PC-9 (cell line): ENCODE results near the gene LAMA2.

Experiments used
- EZH2 ChIP-seq: fragments of 200-600 bp; sonication (generic); IDR thresholded peaks from 2 replicates; pipeline ENCODE4 v1.8.0; 2017; ENCODE audit warnings: antibody characterized with exemption, low read depth
- TF ChIP-seq, protein P1 (sequence below): fragments of 200-600 bp; sonication (generic); conservative IDR thresholded peaks from 2 replicates; pipeline ENCODE4 v1.6.1; 2017; ENCODE audit warnings: mixed run types, antibody characterized with exemption, mild to moderate bottlenecking, moderate library complexity

DNA sequence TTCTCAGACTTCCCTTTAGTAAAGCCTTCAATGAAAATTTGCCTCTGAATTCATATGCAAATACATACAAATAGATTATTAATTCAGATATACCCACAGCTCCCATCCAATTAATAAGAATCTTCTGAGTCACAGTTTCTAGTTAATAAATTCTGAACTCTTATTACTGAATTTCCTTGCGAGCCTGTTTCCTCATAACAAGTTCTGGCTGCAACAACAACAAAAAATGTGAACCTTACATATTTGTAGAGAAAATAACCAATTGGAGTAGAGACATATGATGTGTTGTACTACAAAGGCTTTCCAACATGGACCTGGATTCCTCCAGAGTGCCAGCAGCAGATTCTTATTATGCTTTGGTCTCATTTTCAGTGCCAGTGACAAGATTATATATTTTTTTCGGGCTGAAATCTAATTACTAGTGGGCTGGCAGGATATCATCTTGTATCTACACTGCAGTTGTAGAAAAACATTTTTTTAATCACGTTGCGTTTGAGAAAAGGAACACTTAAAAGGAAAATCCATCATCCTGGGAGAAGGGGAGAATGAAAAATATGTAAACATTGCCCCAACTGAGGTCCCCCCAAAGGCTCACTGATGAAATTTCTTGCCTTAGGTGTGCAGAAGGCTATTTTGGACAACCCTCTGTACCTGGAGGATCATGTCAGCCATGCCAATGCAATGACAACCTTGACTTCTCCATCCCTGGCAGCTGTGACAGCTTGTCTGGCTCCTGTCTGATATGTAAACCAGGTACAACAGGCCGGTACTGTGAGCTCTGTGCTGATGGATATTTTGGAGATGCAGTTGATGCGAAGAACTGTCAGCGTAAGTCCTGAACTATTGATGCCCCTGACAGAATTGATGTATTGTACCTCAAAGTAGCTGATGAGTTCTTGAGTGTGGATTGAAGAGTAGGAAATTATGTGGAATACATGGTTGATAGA lies 404.6 kb downstream of the LAMA2 start:
- TF ChIP-seq, protein P1, sequence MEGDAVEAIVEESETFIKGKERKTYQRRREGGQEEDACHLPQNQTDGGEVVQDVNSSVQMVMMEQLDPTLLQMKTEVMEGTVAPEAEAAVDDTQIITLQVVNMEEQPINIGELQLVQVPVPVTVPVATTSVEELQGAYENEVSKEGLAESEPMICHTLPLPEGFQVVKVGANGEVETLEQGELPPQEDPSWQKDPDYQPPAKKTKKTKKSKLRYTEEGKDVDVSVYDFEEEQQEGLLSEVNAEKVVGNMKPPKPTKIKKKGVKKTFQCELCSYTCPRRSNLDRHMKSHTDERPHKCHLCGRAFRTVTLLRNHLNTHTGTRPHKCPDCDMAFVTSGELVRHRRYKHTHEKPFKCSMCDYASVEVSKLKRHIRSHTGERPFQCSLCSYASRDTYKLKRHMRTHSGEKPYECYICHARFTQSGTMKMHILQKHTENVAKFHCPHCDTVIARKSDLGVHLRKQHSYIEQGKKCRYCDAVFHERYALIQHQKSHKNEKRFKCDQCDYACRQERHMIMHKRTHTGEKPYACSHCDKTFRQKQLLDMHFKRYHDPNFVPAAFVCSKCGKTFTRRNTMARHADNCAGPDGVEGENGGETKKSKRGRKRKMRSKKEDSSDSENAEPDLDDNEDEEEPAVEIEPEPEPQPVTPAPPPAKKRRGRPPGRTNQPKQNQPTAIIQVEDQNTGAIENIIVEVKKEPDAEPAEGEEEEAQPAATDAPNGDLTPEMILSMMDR: no peak
- no peak for TF ChIP-seq EZH2
